Mesendoderm (in vitro differentiated cells): Measurements from ENCODE around the gene ZNRF3.
"Not testable (repeated sequence)": the region's sequence is repeated elsewhere in the genome, so short reads cannot be mapped to it uniquely, and the experiment has no call there.

Experiments
- DNase-seq: peaks from one replicate; pipeline ENCODE4 v3.0.0; 2013
- H2AK5ac ChIP-seq: 2 replicates; pipeline ENCODE4 v1.6.1; 2013; ENCODE audit warnings: low read length, inconsistent platforms
- H2BK120ac ChIP-seq: 2 replicates; pipeline ENCODE4 v1.6.1; 2013; ENCODE audit warnings: low read depth, mild to moderate bottlenecking, low read length, moderate library complexity, mixed read lengths
- H2BK15ac ChIP-seq: replicated peaks from 2 replicates; pipeline ENCODE4 v1.6.1; 2013; ENCODE audit warnings: low read depth, mild to moderate bottlenecking, moderate library complexity
- H2BK5ac ChIP-seq: 2 replicates; pipeline ENCODE4 v1.6.1; 2013; ENCODE audit warnings: low read length, inconsistent platforms
- H3K18ac ChIP-seq: 2 replicates; pipeline ENCODE4 v1.6.1; 2013; ENCODE audit warnings: mild to moderate bottlenecking, low read length, mixed read lengths
- H3K23ac ChIP-seq: one replicate; pipeline ENCODE4 v1.6.1; 2013; ENCODE audit warnings: low read length
- H3K27ac ChIP-seq: 2 replicates; pipeline ENCODE4 v1.5.1; 2013; ENCODE audit warnings: low read depth, mild to moderate bottlenecking, inconsistent platforms, low read length, moderate library complexity
- H3K27me3 ChIP-seq: 2 replicates; pipeline ENCODE4 v1.6.1; 2013; ENCODE audit warnings: low read length, control low read depth, mild to moderate bottlenecking, inconsistent platforms; ENCODE audit not compliant: insufficient read depth, poor library complexity
- H3K36me3 ChIP-seq: 2 replicates; pipeline ENCODE4 v1.6.1; 2013; ENCODE audit warnings: low read length, inconsistent platforms; ENCODE audit not compliant: control insufficient read depth, insufficient read depth
- H3K4ac ChIP-seq: one replicate; pipeline ENCODE4 v1.6.1; 2013; ENCODE audit warnings: low read depth, mild to moderate bottlenecking, low read length, moderate library complexity
- H3K4me1 ChIP-seq: 2 replicates; pipeline ENCODE4 v1.6.1; 2013; ENCODE audit warnings: low read depth, low read length, inconsistent platforms; ENCODE audit not compliant: control insufficient read depth
- H3K4me2 ChIP-seq: 2 replicates; pipeline ENCODE4 v1.6.1; 2013; ENCODE audit warnings: low read length
- H3K4me3 ChIP-seq: 2 replicates; pipeline ENCODE4 v1.5.1; 2013; ENCODE audit warnings: mild to moderate bottlenecking, low read length
- H3K56ac ChIP-seq: one replicate; pipeline ENCODE4 v1.6.1; 2013; ENCODE audit warnings: low read length
- H3K79me1 ChIP-seq: 2 replicates; pipeline ENCODE4 v1.6.1; 2013; ENCODE audit warnings: low read length, inconsistent platforms
- H3K79me2 ChIP-seq: 2 replicates; pipeline ENCODE4 v1.6.1; 2013; ENCODE audit warnings: mild to moderate bottlenecking, low read length; ENCODE audit not compliant: control insufficient read depth, insufficient read depth
- H3K9ac ChIP-seq: 2 replicates; pipeline ENCODE4 v1.6.1; 2013; ENCODE audit warnings: low read length, inconsistent platforms
- H4K5ac ChIP-seq: one replicate; pipeline ENCODE4 v1.6.1; 2013; ENCODE audit warnings: low read length
- H4K8ac ChIP-seq: one replicate; pipeline ENCODE4 v1.6.1; 2013; ENCODE audit warnings: low read depth, mild to moderate bottlenecking, control low read depth, low read length, moderate library complexity
- WGBS: extraction: QIAGEN DNeasy Blood & Tissue Kit; methylation state at CpG from one replicate; pipeline ENCODE4 v1.1.7; 2013; ENCODE audit warnings: low lambda C conversion rate, missing lambda C conversion rate; ENCODE audit not compliant: insufficient coverage; ENCODE audit errors: extremely low coverage; 5-methylcytosine and 5-hydroxymethylcytosine counted together

The ZNRF3 gene

DNA sequence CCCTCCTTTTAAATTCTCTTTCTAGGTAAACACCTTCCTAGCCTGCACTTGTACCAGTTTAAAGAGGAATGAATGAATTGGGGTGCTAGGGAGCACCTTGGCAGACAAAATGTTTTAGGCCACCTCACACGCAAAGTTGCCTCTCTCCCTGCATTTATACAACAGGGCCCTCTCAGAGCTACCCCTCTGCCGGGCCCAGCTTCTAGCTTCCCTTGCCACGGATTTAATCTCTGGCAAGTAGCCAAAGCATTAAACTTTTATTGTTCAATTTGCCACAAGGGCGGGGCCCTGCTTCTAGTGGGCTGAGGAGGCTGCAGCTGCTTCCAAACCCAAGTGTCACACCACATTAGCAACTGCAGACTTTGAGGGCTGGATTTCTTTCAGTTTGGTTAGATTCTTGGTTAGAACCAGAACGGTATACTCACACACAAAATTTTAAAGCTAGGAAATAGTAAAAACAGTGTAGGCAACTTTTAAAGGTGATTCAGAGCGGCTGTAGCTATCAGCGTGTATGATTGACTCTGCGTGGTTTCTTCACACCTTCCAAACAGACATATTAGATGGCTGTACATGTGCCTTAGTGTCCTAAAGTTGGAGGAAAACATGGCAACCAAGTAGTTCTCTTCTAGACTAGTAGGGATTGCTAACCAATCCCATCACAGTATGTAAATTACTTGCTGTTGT, 196.0 kb downstream of the ZNRF3 start:
- no peaks in the 10 kb centered on the region for H3K79me2 ChIP-seq
- no peak overlapping the region for H2AK5ac ChIP-seq
- no peaks in the 10 kb centered on the region for H3K4me1 ChIP-seq

DNA sequence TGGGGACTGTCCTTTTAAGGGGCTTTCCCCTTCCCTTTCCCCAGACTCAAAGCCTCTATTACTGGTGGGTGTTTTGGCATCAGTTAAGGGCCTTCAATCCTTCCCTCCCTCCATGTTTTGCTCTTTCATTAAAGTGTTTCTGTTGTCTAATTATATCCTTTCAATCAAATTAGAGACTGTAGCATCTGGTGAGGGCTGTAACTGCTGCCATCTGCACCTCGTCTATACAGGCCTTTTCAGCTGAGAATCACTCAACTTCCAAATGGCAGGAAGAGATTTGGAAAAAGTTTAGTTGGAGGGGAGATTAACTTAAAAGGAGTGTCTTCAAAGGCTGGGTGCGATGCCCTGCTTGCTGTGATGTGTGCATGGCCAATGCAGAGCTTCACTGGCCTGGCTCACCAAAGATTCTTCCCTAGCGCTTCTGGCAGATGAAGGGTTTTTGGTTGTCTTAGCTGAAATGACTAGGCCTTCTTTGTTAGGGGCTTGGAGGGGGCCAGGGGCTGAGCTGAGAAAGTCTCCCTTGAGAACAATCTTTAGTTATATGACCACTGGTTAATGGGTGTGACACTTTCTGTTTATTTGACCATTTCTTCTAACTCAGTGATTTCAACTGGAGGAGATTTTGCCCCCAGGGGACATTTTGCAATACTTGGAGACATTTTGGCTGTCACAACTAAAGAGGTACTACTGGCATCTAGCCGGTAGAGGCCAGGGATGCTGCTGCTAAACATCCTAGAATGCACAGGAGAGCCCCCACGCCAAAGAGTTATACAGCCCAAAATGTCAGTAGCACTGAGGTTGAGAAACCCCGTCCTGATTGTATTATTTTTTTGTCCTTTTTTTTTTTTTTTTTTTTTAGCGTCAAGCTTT, 197.0 kb downstream of the ZNRF3 start:
- Histone ChIP-seq H3K79me2 (no peaks in the 10 kb centered on the region), H3K36me3 (no peaks in the 10 kb centered on the region), H3K23ac (no peak overlapping the region), H3K9ac (no peak overlapping the region), H3K4ac (no peak overlapping the region), H4K5ac (no peak overlapping the region), H3K4me1 (no peaks in the 10 kb centered on the region), H3K4me3 (no peak overlapping the region), H3K27me3 (no peaks in the 10 kb centered on the region), H3K79me1 (no peaks in the 10 kb centered on the region), H2BK120ac (no peak overlapping the region), H4K8ac (no peak overlapping the region), H3K4me2 (no peak overlapping the region), H3K27ac (no peak overlapping the region), H2AK5ac (no peak overlapping the region), H3K18ac (no peak overlapping the region), H2BK5ac (no peak overlapping the region), H3K56ac (no peak overlapping the region), H2BK15ac (no peak overlapping the region)
- WGBS = no CpG with 5 or more reads among the region's 7 CpGs
- no peak for DNase-seq

More for the DNA sequence above, 196.0 kb downstream of the ZNRF3 start:
- H2BK15ac ChIP-seq = no peak overlapping the region
- no peak overlapping the region for H3K4ac ChIP-seq
- no peak overlapping the region for H2BK5ac ChIP-seq
- WGBS = no CpG with 5 or more reads among the region's 8 CpGs
- no peaks in the 10 kb centered on the region for H3K36me3 ChIP-seq
- H3K18ac ChIP-seq = no peak overlapping the region
- no peak overlapping the region for H3K4me3 ChIP-seq
- H2BK120ac ChIP-seq = no peak overlapping the region
- no peak overlapping the region for H3K56ac ChIP-seq
- no peaks in the 10 kb centered on the region for H3K79me1 ChIP-seq
- H4K8ac ChIP-seq = no peak overlapping the region
- H3K9ac ChIP-seq = no peak overlapping the region
- H3K23ac ChIP-seq = no peak overlapping the region
- no peak overlapping the region for H3K27ac ChIP-seq
- no peaks in the 10 kb centered on the region for H3K27me3 ChIP-seq
- no peak overlapping the region for H3K4me2 ChIP-seq
- DNase-seq = no peak
- no peak overlapping the region for H4K5ac ChIP-seq

DNA sequence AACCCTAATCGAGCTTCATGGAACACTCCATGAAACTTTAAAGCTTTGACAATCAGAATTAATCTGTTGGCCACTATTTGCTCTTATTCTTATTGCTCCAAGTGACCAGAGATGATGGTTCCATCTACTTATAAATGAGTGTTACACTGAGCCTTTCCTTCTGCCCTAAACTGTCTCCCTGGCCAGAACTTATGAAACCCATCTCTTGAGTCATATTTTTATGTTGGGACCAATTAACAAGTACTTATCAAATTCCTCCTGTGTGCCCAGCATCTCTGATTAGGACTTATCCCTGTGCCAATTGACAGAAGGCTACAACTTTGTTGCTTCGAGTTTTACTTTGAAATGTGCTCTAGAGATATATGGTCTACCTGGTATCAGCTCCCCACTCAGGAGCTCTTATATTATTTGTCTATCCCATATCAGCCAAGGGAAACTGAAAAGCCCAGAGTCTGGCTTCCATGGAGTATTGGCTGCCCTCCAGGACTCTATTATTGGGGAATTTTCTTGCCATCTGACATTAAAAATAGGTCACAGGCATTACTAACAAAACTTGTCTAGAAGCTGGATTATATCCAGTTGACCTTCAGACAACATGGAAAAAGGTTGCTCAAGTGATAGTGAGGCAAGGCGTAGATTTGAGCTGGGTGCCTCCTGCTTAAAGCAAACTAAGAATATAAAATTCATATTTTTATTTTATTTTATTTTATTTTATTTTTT, 198.3 kb downstream of the ZNRF3 start:
- H3K4me1 ChIP-seq = no peaks in the 10 kb centered on the region
- no peak overlapping the region for H3K56ac ChIP-seq
- no peak overlapping the region for H3K4me2 ChIP-seq
- no peak overlapping the region for H3K4me3 ChIP-seq
- no peaks in the 10 kb centered on the region for H3K79me2 ChIP-seq
- H2BK5ac ChIP-seq = no peak overlapping the region
- H2AK5ac ChIP-seq = no peak overlapping the region
- H4K5ac ChIP-seq = no peak overlapping the region
- H3K4ac ChIP-seq = no peak overlapping the region
- WGBS = no CpG with 5 or more reads among the region's 3 CpGs
- H3K27ac ChIP-seq = no peak overlapping the region
- no peak overlapping the region for H2BK120ac ChIP-seq
- no peak overlapping the region for H2BK15ac ChIP-seq
- no peaks in the 10 kb centered on the region for H3K36me3 ChIP-seq
- no peak for DNase-seq
- H4K8ac ChIP-seq = no peak overlapping the region
- H3K23ac ChIP-seq = no peak overlapping the region
- no peak overlapping the region for H3K18ac ChIP-seq
- no peak overlapping the region for H3K9ac ChIP-seq
- H3K27me3 ChIP-seq = no peaks in the 10 kb centered on the region
- no peaks in the 10 kb centered on the region for H3K79me1 ChIP-seq

DNA sequence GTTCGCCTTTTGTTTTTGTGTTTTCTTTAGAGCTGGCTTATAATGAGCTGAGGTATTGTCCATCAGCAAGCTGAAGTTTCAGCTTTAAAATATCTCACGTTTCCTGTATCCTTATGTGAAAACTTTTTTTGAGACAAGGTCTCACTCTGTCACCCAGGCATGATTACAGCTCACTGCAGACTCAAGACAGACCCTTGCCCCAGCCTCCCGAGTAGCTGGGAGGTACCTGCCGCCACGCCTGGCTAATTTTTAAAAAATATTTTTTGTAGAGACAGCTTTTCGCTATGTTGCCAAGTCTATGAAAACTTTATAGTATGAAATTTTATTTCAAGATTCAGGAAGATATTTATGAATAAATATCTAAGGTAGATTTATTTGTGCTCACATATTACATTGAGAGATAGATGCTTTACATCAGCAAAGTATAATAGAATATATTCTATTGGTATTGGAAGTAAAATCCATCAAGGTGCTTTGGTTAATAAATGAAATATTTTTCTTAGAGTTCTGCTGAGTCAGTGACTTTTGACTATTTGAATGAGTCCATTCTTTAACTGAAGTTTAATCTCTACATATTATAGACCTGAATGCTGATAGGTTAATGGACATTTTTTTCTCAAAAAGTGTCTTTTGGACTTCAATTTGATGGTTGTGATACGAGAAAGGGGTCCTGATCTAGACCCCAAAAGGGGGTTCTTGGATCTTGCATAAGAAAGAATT, 199.6 kb downstream of the ZNRF3 start:
- H2AK5ac ChIP-seq = no peak overlapping the region
- H3K79me2 ChIP-seq = no peaks in the 10 kb centered on the region
- H2BK5ac ChIP-seq = no peak overlapping the region
- H3K36me3 ChIP-seq = no peaks in the 10 kb centered on the region
- no peak overlapping the region for H3K23ac ChIP-seq
- no peak overlapping the region for H3K27ac ChIP-seq
- H4K5ac ChIP-seq = no peak overlapping the region
- no peaks in the 10 kb centered on the region for H3K27me3 ChIP-seq
- H2BK120ac ChIP-seq = no peak overlapping the region
- H3K9ac ChIP-seq = no peak overlapping the region
- no peak overlapping the region for H3K4me2 ChIP-seq
- no peak for DNase-seq
- H3K4me1 ChIP-seq = no peaks in the 10 kb centered on the region
- H3K4ac ChIP-seq = no peak overlapping the region
- H3K4me3 ChIP-seq = no peak overlapping the region
- H3K56ac ChIP-seq = no peak overlapping the region
- no peak overlapping the region for H4K8ac ChIP-seq
- no peak overlapping the region for H2BK15ac ChIP-seq
- H3K18ac ChIP-seq = no peak overlapping the region
- no peaks in the 10 kb centered on the region for H3K79me1 ChIP-seq
- WGBS = no CpG with 5 or more reads among the region's 7 CpGs

DNA sequence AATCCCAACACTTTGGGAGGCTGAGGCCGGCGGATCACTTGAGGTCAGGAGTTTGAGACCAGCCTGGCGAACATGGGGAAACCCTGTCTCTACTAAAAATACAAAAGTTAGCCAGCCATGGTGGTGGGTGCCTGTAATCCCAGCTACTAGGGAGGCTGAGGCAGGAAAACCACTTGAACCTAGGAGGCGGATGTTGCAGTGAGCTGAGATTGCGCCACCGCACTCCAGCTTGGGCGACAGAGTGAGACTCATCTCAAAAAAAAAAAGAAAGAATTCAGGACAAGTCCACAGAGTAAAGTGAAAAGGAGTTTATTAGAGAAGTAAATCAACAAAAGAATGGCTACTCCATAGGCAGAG, 200.2 kb downstream of the ZNRF3 start:
- H2BK15ac ChIP-seq, H3K27me3 ChIP-seq, H3K9ac ChIP-seq, H3K23ac ChIP-seq, H3K27ac ChIP-seq, H3K18ac ChIP-seq, DNase-seq, H3K79me2 ChIP-seq, H3K79me1 ChIP-seq, H4K5ac ChIP-seq, H3K4ac ChIP-seq, H3K4me1 ChIP-seq, H3K36me3 ChIP-seq, H2BK5ac ChIP-seq, H3K4me3 ChIP-seq, H3K56ac ChIP-seq, H2AK5ac ChIP-seq, H2BK120ac ChIP-seq, H3K4me2 ChIP-seq, H4K8ac ChIP-seq: not testable (repeated sequence)
- no CpG with 5 or more reads among the region's 7 CpGs for WGBS
